Left lung (tissue), 10 donors: ENCODE results near the gene SLC26A11. TPM values are rescaled to one million over a fixed set of nuclear protein-coding genes. Genes with fewer than 3 reads are reported as not detected.

Source experiments
- ATAC-seq: fragments of 200-7000 bp; cut with Tn5 transposase; one replicate; pipeline ENCODE4 v1.9.1; 2020; ENCODE audit warnings: moderate library complexity
- DNase-seq, 4 donors: peaks; one replicate each; pipeline ENCODE4 v3.0.0-alpha.2; 2013 to 2020
- H3K27ac ChIP-seq, 2 donors: fragments of 200-600 bp; sonication (generic) in 1 of 2; one replicate each; pipeline versions ENCODE4 v1.5.0 to v1.8.0; 2020 to 2021
- H3K27me3 ChIP-seq, 2 donors: fragments of 200-600 bp; sonication (generic) in 1 of 2; one replicate each; pipeline versions ENCODE4 v1.5.0 to v1.8.0; 2020 to 2021
- H3K36me3 ChIP-seq, 2 donors: fragments of 200-600 bp; sonication (generic) in 1 of 2; one replicate each; pipeline versions ENCODE4 v1.5.0 to v1.8.0; 2020 to 2021
- H3K4me1 ChIP-seq, 2 donors: fragments of 200-600 bp; one replicate each; pipeline ENCODE4 v1.8.0; 2021
- H3K4me3 ChIP-seq, 2 donors: fragments of 200-600 bp; sonication (generic) in 1 of 2; one replicate each; pipeline versions ENCODE4 v1.5.0 to v1.8.0; 2020 to 2021; ENCODE audit warnings: mild to moderate bottlenecking in 1 of 2
- H3K9me3 ChIP-seq, 2 donors: fragments of 200-600 bp; sonication (generic) in 1 of 2; one replicate each; pipeline versions ENCODE4 v1.5.0 to v1.8.0; 2020 to 2021
- CTCF ChIP-seq, 2 donors: fragments of 200-600 bp; sonication (generic) in 1 of 2; IDR thresholded peaks; one replicate each; pipeline versions ENCODE4 v1.5.0 to v1.8.0; 2021; ENCODE audit warnings: antibody characterized with exemption in 2 of 2
- intact Hi-C, 2 donors: fragments of 100-400 bp; cut with DNase I; formaldehyde crosslinking; loops; one replicate each; pipeline versions ENCODE4 v1.11.2 to v1.14.2; 2022
- polyA plus RNA-seq, 6 donors: library from polyadenylated mRNA; unstranded; fragments of 120-200 nt; gene quantifications; one replicate each; pipeline ENCODE4 v1.2.1, GENCODE V29; 2013; ENCODE audit not compliant: insufficient read length in 6 of 6
- total RNA-seq, 2 donors: library from RNA; stranded (reverse); fragmentation: NEBNext Ultra II Directional; extraction: Animal tissue kit (Norgen Biotek cat#: 25700); gene quantifications; one replicate each; pipeline ENCODE4 v1.2.1, GENCODE V29; 2021
- donor health status: DM: no; HTN: yes; CAD: no.
- donor health status: DM: no; HTN: no; CAD: no.

SLC26A11 gene
- total and polyA plus RNA-seq, 8 donors: 22.3 to 36.0 (median 24.6) TPM

- H3K27ac ChIP-seq: peak overlapping the region in 1 of 2 donors; percentile 16
- TF ChIP-seq CTCF (IDR thresholded peaks at IDR 0.05): no peak
Observed at GRCh38 chr17:80277751-80278671, 57.8 kb downstream of the SLC26A11 start.

GRCh38 chr17:80279895-80280294 is 59.7 kb downstream of the SLC26A11 start:
- TF ChIP-seq CTCF (IDR thresholded peaks at IDR 0.05): no peak
- DNase-seq (peak in 3 of 4 donors; percentile 53 to 80 (median 74)), ATAC-seq (peak; percentile 94)
- H3K27ac ChIP-seq: peak overlapping the region; percentile 5 to 53
- H3K27me3 ChIP-seq: no peaks in the 10 kb centered on the region
- H3K4me1 ChIP-seq: peaks cover 9 to 28% of the 10 kb centered on the region in 2 donors
- no peak overlapping the region for H3K4me3 ChIP-seq
- intact Hi-C loops: no loop called here
- H3K36me3 ChIP-seq: peaks cover 0 to 87% of the 10 kb centered on the region in 2 donors
- H3K9me3 ChIP-seq: no peaks in the 10 kb centered on the region

More at GRCh38 chr17:80277751-80278671, 57.8 kb downstream of the SLC26A11 start:
- no peaks in the 10 kb centered on the region for H3K27me3 ChIP-seq
- ATAC-seq (no peak), DNase-seq (peak in 1 of 4 donors; percentile 75)
- peaks cover 9 to 29% of the 10 kb centered on the region in 2 donors for H3K4me1 ChIP-seq
- intact Hi-C loops: no loop called here
- H3K36me3 ChIP-seq: peaks cover 0 to 86% of the 10 kb centered on the region in 2 donors
- no peak overlapping the region for H3K4me3 ChIP-seq
- no peaks in the 10 kb centered on the region for H3K9me3 ChIP-seq

- intact Hi-C loops: no loop called here
Observed at GRCh38 chr17:80281516-80281915, 61.3 kb downstream of the SLC26A11 start.

GRCh38 chr17:80283116-80283852 is 63.1 kb downstream of the SLC26A11 start:
- H3K4me3 ChIP-seq: no peak overlapping the region
- no peak overlapping the region for H3K27ac ChIP-seq
- TF ChIP-seq CTCF (IDR thresholded peaks at IDR 0.05): no peak
- H3K9me3 ChIP-seq: no peaks in the 10 kb centered on the region
- no peaks in the 10 kb centered on the region for H3K27me3 ChIP-seq
- peaks cover 6 to 51% of the 10 kb centered on the region in 2 donors for H3K4me1 ChIP-seq
- peak in 1 of 4 donors; percentile 57 for DNase-seq
- no peak for ATAC-seq
- intact Hi-C loops: no loop called here
- peaks cover 0 to 85% of the 10 kb centered on the region in 2 donors for H3K36me3 ChIP-seq

More at GRCh38 chr17:80281516-80281915, 61.3 kb downstream of the SLC26A11 start:
- Histone ChIP-seq H3K27me3 (no peaks in the 10 kb centered on the region), H3K36me3 (peaks cover 0 to 86% of the 10 kb centered on the region in 2 donors), H3K4me1 (peaks cover 9 to 38% of the 10 kb centered on the region in 2 donors), H3K9me3 (no peaks in the 10 kb centered on the region), H3K27ac (no peak overlapping the region), H3K4me3 (no peak overlapping the region)
- no peak for TF ChIP-seq CTCF (IDR thresholded peaks at IDR 0.05)
- ATAC-seq: no peak
- DNase-seq: peak in 1 of 4 donors; percentile 42
